ENCODE results near the gene ACOX3.
A peak's percentile ranks its signal among the peaks of the same experiment; 100 is the strongest.
"Not testable (repeated sequence)": the region's sequence is repeated elsewhere in the genome, so short reads cannot be mapped to it uniquely, and the experiment has no call there.

ACOX3 gene

DNA sequence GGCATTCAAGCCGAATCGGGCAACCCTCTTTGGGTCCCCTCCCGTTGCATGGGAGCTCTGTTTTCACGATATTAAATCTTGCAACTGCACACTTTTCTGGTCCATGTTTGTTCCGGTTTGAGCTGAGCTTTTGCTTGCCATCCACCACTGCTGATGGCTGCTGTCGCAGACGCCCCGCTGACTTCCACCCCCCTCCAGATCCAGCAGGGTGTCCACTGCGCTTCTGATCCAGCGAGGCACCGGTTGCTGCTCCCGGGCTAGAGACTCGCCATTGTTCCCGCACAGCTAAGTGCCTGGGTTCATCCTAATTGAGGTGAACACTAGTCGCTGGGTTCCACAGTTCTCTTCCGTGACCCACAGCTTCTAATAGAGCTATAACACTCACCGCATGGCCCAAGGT is 13.3 kb downstream of the ACOX3 start:
- TF ChIP-seq, protein P1, sequence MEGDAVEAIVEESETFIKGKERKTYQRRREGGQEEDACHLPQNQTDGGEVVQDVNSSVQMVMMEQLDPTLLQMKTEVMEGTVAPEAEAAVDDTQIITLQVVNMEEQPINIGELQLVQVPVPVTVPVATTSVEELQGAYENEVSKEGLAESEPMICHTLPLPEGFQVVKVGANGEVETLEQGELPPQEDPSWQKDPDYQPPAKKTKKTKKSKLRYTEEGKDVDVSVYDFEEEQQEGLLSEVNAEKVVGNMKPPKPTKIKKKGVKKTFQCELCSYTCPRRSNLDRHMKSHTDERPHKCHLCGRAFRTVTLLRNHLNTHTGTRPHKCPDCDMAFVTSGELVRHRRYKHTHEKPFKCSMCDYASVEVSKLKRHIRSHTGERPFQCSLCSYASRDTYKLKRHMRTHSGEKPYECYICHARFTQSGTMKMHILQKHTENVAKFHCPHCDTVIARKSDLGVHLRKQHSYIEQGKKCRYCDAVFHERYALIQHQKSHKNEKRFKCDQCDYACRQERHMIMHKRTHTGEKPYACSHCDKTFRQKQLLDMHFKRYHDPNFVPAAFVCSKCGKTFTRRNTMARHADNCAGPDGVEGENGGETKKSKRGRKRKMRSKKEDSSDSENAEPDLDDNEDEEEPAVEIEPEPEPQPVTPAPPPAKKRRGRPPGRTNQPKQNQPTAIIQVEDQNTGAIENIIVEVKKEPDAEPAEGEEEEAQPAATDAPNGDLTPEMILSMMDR (IDR thresholded peaks at IDR 0.05; ENCODE audit: extremely low read depth, insufficient read depth, missing control alignments) = no peak
- no peak for DNase-seq (ENCODE audit: low spot score)
- in situ Hi-C loops (cut with MboI; ENCODE audit: low pct_unique_long_range_greater_than_20kb, low sequenced_read_pairs, unreplicated experiment) = no loop called here

DNA sequence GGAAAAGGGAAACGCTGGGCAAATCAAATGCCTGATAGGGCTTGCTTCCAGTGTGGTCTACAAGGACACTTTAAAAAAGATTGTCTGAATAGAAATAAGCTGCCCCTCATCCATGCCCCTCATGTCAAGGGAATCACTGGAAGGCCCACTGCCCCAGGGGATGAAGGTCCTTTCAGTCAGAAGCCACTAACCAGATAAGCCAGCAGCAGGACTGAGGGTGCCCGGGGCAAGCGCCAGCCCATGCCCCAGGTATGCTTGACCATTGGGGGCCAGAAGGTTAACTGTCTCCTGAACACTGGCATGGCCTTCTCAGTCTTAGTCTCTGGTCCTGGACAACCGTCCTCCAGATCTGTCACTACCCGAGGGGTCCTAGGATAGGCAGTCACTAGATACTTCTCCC is 17.7 kb downstream of the ACOX3 start:
- TF ChIP-seq, protein P1 (IDR thresholded peaks at IDR 0.05; ENCODE audit: extremely low read depth, insufficient read depth, missing control alignments) = no peak
- DNase-seq (ENCODE audit: low spot score) = no peak
- in situ Hi-C loops (cut with MboI; ENCODE audit: low pct_unique_long_range_greater_than_20kb, low sequenced_read_pairs, unreplicated experiment) = no loop called here

DNA sequence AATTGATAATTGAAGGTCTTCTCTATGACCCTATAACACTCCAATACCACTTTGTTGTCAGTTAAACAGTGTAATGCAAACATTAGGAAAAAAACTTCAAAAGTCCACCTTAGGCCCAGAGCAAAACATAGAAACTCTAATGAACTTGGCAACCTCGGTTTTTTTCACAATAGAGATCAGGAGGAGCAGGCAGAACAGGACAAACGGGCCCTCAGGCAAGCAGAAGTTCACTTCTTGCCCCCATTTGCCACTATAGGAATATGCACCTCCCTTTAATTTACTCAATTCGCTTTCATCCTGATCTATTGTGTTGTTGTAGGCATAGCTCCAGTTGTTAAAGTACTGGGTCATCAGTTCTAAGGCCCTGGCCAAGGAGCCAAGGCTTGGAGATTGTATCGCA is 18.2 kb downstream of the ACOX3 start:
- TF ChIP-seq, protein P1 (IDR thresholded peaks at IDR 0.05; ENCODE audit: extremely low read depth, insufficient read depth, missing control alignments) = no peak

DNA sequence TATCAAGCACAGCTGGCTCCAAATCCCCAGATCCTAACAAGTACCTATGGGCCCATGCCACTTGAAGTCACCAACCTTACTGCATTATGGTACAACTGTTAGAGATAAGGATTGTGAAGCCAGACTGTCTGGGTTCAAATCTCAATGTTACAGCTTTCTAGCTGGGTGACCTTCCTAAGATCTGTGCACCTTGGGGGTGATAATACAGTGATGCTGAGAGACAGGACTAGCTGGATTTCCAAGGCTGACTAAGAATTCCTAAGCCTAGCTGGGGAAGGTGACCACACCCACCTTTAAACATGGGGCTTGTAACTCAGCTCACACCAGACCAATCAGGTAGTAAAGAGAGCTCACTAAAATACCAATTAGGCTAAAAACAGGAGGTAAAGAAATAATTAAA is 20.4 kb downstream of the ACOX3 start:
- DNase-seq (ENCODE audit: low spot score); in situ Hi-C loops (cut with MboI; ENCODE audit: low pct_unique_long_range_greater_than_20kb, low sequenced_read_pairs, unreplicated experiment): not testable (repeated sequence)

More for the DNA sequence above, 18.2 kb downstream of the ACOX3 start:
- in situ Hi-C loops (cut with MboI; ENCODE audit: low pct_unique_long_range_greater_than_20kb, low sequenced_read_pairs, unreplicated experiment) = no loop called here
- no peak for DNase-seq (ENCODE audit: low spot score)

DNA sequence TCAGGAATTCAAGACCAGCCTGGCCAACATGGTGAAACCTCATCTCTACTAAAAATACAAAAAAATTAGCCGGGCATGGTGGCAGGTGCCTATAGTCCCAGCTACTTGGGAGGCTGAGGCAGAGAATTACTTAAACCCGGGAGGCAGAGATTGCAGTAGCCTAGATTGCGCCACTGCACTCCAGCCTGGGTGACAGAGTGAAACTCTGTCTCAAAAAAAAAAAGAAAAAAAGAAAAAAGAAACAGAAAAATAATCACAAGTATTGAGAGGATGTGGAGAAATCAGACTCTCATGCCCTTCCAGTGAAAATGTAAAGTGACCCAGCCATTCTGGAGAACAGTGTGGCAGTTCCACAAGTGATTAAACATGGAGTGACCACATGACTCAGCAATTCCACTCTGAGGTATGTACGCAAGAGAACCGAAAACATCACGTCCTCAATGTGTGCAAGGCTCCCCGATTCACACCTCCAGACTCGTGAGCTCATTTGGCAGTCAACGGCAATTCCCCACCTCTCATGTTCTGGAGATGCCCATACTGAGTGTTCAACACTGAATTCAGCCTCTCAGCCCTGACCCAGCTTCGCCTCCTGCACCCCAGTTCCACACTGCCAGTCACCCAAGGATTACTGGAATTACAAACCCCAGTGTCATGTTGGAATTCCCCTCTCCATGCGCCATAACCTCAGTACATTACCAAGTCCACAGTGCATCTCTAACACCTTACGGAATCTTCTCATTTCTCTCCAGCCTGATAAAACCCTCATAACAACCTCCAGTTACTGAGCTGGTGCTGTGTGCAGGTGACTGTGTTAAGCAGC is 21.1 kb downstream of the ACOX3 start:
- in situ Hi-C loops (cut with MboI; ENCODE audit: low pct_unique_long_range_greater_than_20kb, low sequenced_read_pairs, unreplicated experiment) = no loop called here
- TF ChIP-seq, protein P1 (IDR thresholded peaks at IDR 0.05; ENCODE audit: extremely low read depth, insufficient read depth, missing control alignments) = no peak
- peak; percentile 66 for DNase-seq (ENCODE audit: low spot score)

DNA sequence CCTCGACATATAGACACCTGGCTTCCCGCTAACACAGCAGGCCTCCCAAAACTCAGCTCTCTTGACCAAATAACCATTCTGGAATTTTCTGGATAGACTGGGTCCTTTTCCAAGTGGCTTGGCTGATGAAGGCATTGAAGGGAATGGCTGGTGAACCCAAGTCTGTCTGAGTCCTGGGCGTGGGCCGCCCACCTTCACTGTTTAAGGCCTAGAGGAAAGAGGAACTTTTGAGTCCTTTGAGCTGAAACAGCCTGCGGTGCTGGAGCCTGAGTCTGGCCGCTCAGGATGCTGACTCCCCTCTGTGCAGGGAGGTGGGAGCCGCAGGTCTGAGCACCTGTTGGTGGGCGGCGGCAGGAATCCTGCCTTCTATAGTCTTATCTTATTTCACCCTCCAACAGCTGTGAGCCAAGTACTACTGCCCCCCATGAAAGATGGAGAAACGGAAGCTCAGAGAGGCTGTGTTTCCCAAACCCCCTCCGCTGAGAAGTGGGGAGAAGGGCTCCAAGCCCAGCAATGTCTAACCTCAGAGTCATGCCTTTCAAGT is 23.4 kb downstream of the ACOX3 start:
- DNase-seq (ENCODE audit: low spot score) = no peak
- in situ Hi-C loops (cut with MboI; ENCODE audit: low pct_unique_long_range_greater_than_20kb, low sequenced_read_pairs, unreplicated experiment) = no loop called here
- TF ChIP-seq, protein P1 (IDR thresholded peaks at IDR 0.05; ENCODE audit: extremely low read depth, insufficient read depth, missing control alignments) = no peak

DNA sequence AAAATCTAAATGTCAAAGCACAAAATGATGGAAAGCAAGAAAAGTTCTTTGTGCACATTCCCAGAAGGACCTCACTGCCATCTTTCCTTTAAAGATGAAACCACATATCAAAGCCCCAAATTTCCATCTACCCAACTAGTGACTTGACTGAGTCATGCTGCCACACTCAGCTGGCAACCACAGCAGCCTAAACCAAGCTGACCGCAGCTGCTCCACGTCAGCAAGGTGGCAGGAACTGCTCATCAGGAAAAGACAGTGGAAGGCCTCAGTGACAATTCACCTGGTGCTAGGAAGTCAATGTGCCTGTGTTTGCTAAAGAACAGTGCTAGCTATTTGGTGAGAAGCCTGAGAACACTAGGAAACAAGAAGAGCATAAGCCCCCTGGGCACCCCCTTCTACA is 26.1 kb downstream of the ACOX3 start:
- TF ChIP-seq, protein P1 (IDR thresholded peaks at IDR 0.05; ENCODE audit: extremely low read depth, insufficient read depth, missing control alignments) = no peak
- in situ Hi-C loops (cut with MboI; ENCODE audit: low pct_unique_long_range_greater_than_20kb, low sequenced_read_pairs, unreplicated experiment) = no loop called here
- no peak for DNase-seq (ENCODE audit: low spot score)

Measured in GM13977 (cell line).